H1 (cell line): ENCODE results near the gene PATJ. TPM values are rescaled to one million over a fixed set of nuclear protein-coding genes. Genes with fewer than 3 reads are reported as not detected.

Source experiments
- CTCF ChIA-PET: fragments of 300-600 bp; sonication (Branson Sonifier 250); formaldehyde crosslinking; loops from one replicate; lab custom pipeline; 2021; ENCODE audit not compliant: partially characterized antibody; lab: Charles Lee
- POLR2A ChIA-PET: fragments of 300-600 bp; sonication (Branson Sonifier 250); formaldehyde crosslinking; loops from one replicate; lab custom pipeline; 2021; ENCODE audit warnings: inconsistent platforms; ENCODE audit not compliant: partially characterized antibody; lab: Charles Lee
- DNase-seq, 2 experiments: peaks; one replicate each; pipeline versions ENCODE4 v3.0.0 to v3.0.0-alpha.2; 2010 to 2022; ENCODE audit warnings: low spot score in 2 of 2, low read depth in 1 of 2, mixed read lengths in 1 of 2
- FAIRE-seq: peaks from 2 replicates; lab custom pipeline; 2011; peaks lifted over from hg19 to GRCh38; lab: Jason Lieb, UNC
- H2AFZ ChIP-seq: 2 replicates; pipeline ENCODE4 v1.8.1; 2012; ENCODE audit warnings: low read length, inconsistent platforms
- H2AK5ac ChIP-seq: 2 replicates; pipeline ENCODE4 v1.6.1; 2013; ENCODE audit warnings: low read depth, low read length
- H2BK120ac ChIP-seq: replicated peaks from 2 replicates; pipeline ENCODE3; 2013; ENCODE audit warnings: low read depth, low read length, inconsistent platforms
- H2BK12ac ChIP-seq: 2 replicates; pipeline ENCODE4 v1.6.1; 2013; ENCODE audit warnings: low read depth, low read length
- H2BK15ac ChIP-seq: 2 replicates; pipeline ENCODE4 v1.6.1; 2013; ENCODE audit warnings: low read length
- H2BK20ac ChIP-seq: 2 replicates; pipeline ENCODE4 v1.6.1; 2013; ENCODE audit warnings: low read length
- H2BK5ac ChIP-seq: 2 replicates; pipeline ENCODE4 v1.6.1; 2013; ENCODE audit warnings: low read depth, low read length
- H3K14ac ChIP-seq: 2 replicates; pipeline ENCODE4 v1.6.1; 2013; ENCODE audit warnings: inconsistent platforms; ENCODE audit not compliant: insufficient read length
- H3K18ac ChIP-seq: 2 replicates; pipeline ENCODE4 v1.6.1; 2013; ENCODE audit warnings: low read length; ENCODE audit errors: extremely low read depth
- H3K23ac ChIP-seq: 2 replicates; pipeline ENCODE4 v1.6.1; 2013; ENCODE audit warnings: inconsistent platforms; ENCODE audit not compliant: insufficient read length
- H3K23me2 ChIP-seq: 2 replicates; pipeline ENCODE4 v1.6.1; 2013; ENCODE audit warnings: low read depth, low read length
- H3K27ac ChIP-seq: 2 replicates; pipeline ENCODE4 v1.6.1; 2011; ENCODE audit warnings: low read depth, low read length, inconsistent platforms
- H3K27me3 ChIP-seq, 4 experiments: replicated peaks in 1 of 4; 1 replicate in 1 of 4; 2 replicates in 3 of 4; pipeline versions ENCODE4 v1.6.1 to v1.8.1; 2011 to 2013; ENCODE audit warnings: low read length in 3 of 4, mild to moderate bottlenecking in 3 of 4, inconsistent platforms in 2 of 4, mixed read lengths in 2 of 4, moderate library complexity in 1 of 4; ENCODE audit not compliant: control insufficient read depth in 3 of 4, insufficient read depth in 3 of 4; ENCODE audit errors: extremely low read depth in 1 of 4
- H3K36me3 ChIP-seq, 4 experiments: 2 replicates each; pipeline versions ENCODE4 v1.6.1 to v1.8.1; 2011 to 2013; ENCODE audit warnings: mild to moderate bottlenecking in 4 of 4, low read length in 3 of 4, moderate library complexity in 2 of 4, control low read depth in 1 of 4, inconsistent platforms in 1 of 4; ENCODE audit not compliant: insufficient read depth in 4 of 4, control insufficient read depth in 2 of 4
- H3K4ac ChIP-seq: replicated peaks from 2 replicates; pipeline ENCODE3; 2013; ENCODE audit warnings: low read length, low read depth, mixed read lengths, inconsistent platforms; ENCODE audit not compliant: insufficient read length
- H3K4me1 ChIP-seq, 4 experiments: replicated peaks in 1 of 4; 1 replicate in 1 of 4; 2 replicates in 3 of 4; pipeline versions ENCODE4 v1.6.1 to v1.8.1; 2011 to 2013; ENCODE audit warnings: low read length in 3 of 4, inconsistent platforms in 2 of 4, mixed read lengths in 1 of 4; ENCODE audit not compliant: insufficient read depth in 4 of 4, control insufficient read depth in 3 of 4
- H3K4me2 ChIP-seq, 2 experiments: 2 replicates each; pipeline versions ENCODE4 v1.6.1 to v1.8.1; 2011 to 2013; ENCODE audit warnings: low read depth in 2 of 2, low read length in 2 of 2, control low read depth in 1 of 2, inconsistent platforms in 1 of 2, mild to moderate bottlenecking in 1 of 2; ENCODE audit not compliant: insufficient read depth in 1 of 2
- H3K4me3 ChIP-seq, 4 experiments: fragments of 200-600, 300-600 bp in 1 of 4; sonication (generic), shearing (Covaris generic), sonication (Bioruptor Twin) in 1 of 4; 2 replicates each; pipeline versions ENCODE4 v1.5.1 to v1.8.1; 2011 to 2016; ENCODE audit warnings: low read length in 4 of 4, low read depth in 3 of 4, control low read depth in 2 of 4, inconsistent platforms in 2 of 4, mild to moderate bottlenecking in 2 of 4, mixed read lengths in 1 of 4, moderate library complexity in 1 of 4; ENCODE audit not compliant: insufficient read depth in 2 of 4; ENCODE audit errors: extremely low read depth in 1 of 4
- H3K56ac ChIP-seq: replicated peaks from 2 replicates; pipeline ENCODE3; 2013; ENCODE audit warnings: low read depth, mild to moderate bottlenecking, mixed read lengths, low read length, inconsistent platforms; ENCODE audit not compliant: insufficient read length
- H3K79me1 ChIP-seq: 2 replicates; pipeline ENCODE4 v1.6.1; 2013; ENCODE audit warnings: low read depth, low read length, control low read depth
- H3K79me2 ChIP-seq, 2 experiments: 2 replicates each; pipeline versions ENCODE4 v1.6.1 to v1.8.1; 2012 to 2013; ENCODE audit warnings: low read length in 2 of 2, mild to moderate bottlenecking in 2 of 2, inconsistent platforms in 1 of 2; ENCODE audit not compliant: insufficient read depth in 2 of 2, control insufficient read depth in 1 of 2
- H3K9ac ChIP-seq, 4 experiments: replicated peaks in 1 of 4; 1 replicate in 1 of 4; 2 replicates in 3 of 4; pipeline versions ENCODE4 v1.6.1 to v1.8.1; 2011 to 2013; ENCODE audit warnings: low read depth in 3 of 4, low read length in 3 of 4, control low read depth in 2 of 4, mild to moderate bottlenecking in 2 of 4, moderate library complexity in 2 of 4, inconsistent platforms in 1 of 4; ENCODE audit errors: extremely low read depth in 1 of 4
- H3K9me3 ChIP-seq, 2 experiments: 2 replicates each; pipeline versions ENCODE4 v1.6.1 to v1.8.1; 2012 to 2013; ENCODE audit warnings: mild to moderate bottlenecking in 2 of 2, moderate library complexity in 2 of 2, control low read depth in 1 of 2, inconsistent platforms in 1 of 2, low read depth in 1 of 2, low read length in 1 of 2, mixed read lengths in 1 of 2; ENCODE audit not compliant: insufficient read depth in 2 of 2
- H4K20me1 ChIP-seq, 2 experiments: replicated peaks in 1 of 2; 2 replicates each; pipeline versions ENCODE3 to v1.8.1; 2011 to 2013; ENCODE audit warnings: inconsistent platforms in 2 of 2, low read length in 2 of 2, mild to moderate bottlenecking in 1 of 2; ENCODE audit not compliant: insufficient read depth in 2 of 2, control insufficient read depth in 1 of 2
- H4K5ac ChIP-seq: 2 replicates; pipeline ENCODE4 v1.6.1; 2013; ENCODE audit warnings: low read length, low read depth, mixed read lengths, inconsistent platforms; ENCODE audit not compliant: insufficient read length
- H4K8ac ChIP-seq: 2 replicates; pipeline ENCODE4 v1.8.0; 2013; ENCODE audit warnings: mild to moderate bottlenecking, moderate library complexity, low read length, inconsistent platforms; ENCODE audit not compliant: insufficient read depth; ENCODE audit errors: extremely low read depth
- H4K91ac ChIP-seq: replicated peaks from 2 replicates; pipeline ENCODE3; 2013; ENCODE audit warnings: low read length, mixed read lengths, inconsistent platforms; ENCODE audit not compliant: insufficient read length
- BRCA1 ChIP-seq: IDR thresholded peaks from 2 replicates; pipeline ENCODE4 v1.6.1; 2012; ENCODE audit warnings: low read depth, low read length, improper control_type of control experiment
- CBX5 ChIP-seq: fragments of 300-800, 300-1000 bp; sonication (generic); IDR thresholded peaks from 2 replicates; pipeline ENCODE4 v1.7.1; 2016; ENCODE audit warnings: antibody characterized with exemption, low read length, low read depth
- CREB1 ChIP-seq: IDR thresholded peaks from 2 replicates; pipeline ENCODE4 v1.6.1; 2012; ENCODE audit warnings: inconsistent platforms
- EP300 ChIP-seq, 2 experiments: IDR thresholded peaks; 1 replicate in 1 of 2; 2 replicates in 1 of 2; pipeline ENCODE4 v1.6.1; 2011 to 2012; ENCODE audit warnings: low read depth in 2 of 2, low read length in 2 of 2, mild to moderate bottlenecking in 2 of 2, borderline replicate concordance in 1 of 2, inconsistent platforms in 1 of 2, moderate library complexity in 1 of 2
- EZH2 ChIP-seq: fragments of 200-600 bp; sonication (generic); IDR thresholded peaks from 2 replicates; pipeline ENCODE4 v1.7.1; 2012; ENCODE audit warnings: low read depth, mild to moderate bottlenecking, moderate library complexity, low read length, inconsistent platforms; ENCODE audit not compliant: severe bottlenecking
- GTF2F1 ChIP-seq: IDR thresholded peaks from 2 replicates; pipeline ENCODE4 v1.6.1; 2012; ENCODE audit warnings: low read depth, low read length, improper control_type of control experiment, borderline replicate concordance
- NANOG ChIP-seq: IDR thresholded peaks from 2 replicates; pipeline ENCODE4 v1.6.1; 2011; ENCODE audit warnings: low read length, low read depth, mild to moderate bottlenecking, inconsistent platforms; ENCODE audit not compliant: insufficient read depth, poor library complexity, severe bottlenecking
- PHF8 ChIP-seq: fragments of 200-600 bp; sonication (generic); conservative IDR thresholded peaks from 2 replicates; pipeline ENCODE4 v1.7.1; 2012; ENCODE audit warnings: low read depth, mild to moderate bottlenecking, inconsistent platforms, low read length, moderate library complexity
- RFX5 ChIP-seq: IDR thresholded peaks from 2 replicates; pipeline ENCODE4 v1.6.1; 2011; ENCODE audit warnings: low read depth, low read length, improper control_type of control experiment, borderline replicate concordance
- SIN3A ChIP-seq, 2 experiments: IDR thresholded peaks in 1 of 2; conservative IDR thresholded peaks in 1 of 2; 2 replicates each; pipeline ENCODE4 v1.6.1; 2011 to 2012; ENCODE audit warnings: low read length in 2 of 2, improper control_type of control experiment in 1 of 2, low read depth in 1 of 2, mild to moderate bottlenecking in 1 of 2
- SIRT6 ChIP-seq: IDR thresholded peaks from one replicate; pipeline ENCODE4 v1.7.1; 2012; ENCODE audit warnings: low read length, inconsistent platforms
- SP4 ChIP-seq: IDR thresholded peaks from 2 replicates; pipeline ENCODE4 v1.6.1; 2012; ENCODE audit warnings: low read length, inconsistent platforms
- SUZ12 ChIP-seq: fragments of 200-600 bp; sonication (generic); IDR thresholded peaks from 2 replicates; pipeline ENCODE4 v1.6.1; 2012; ENCODE audit warnings: mild to moderate bottlenecking, inconsistent platforms, low read length, moderate library complexity, mixed read lengths
- WGBS, 2 experiments: shearing (Covaris generic) in 1 of 2; methylation state at CpG; one replicate each; pipeline versions ENCODE4 v1.1.6 to v1.1.7; 2013 to 2015; ENCODE audit warnings: low lambda C conversion rate in 2 of 2, mixed read lengths in 2 of 2, inconsistent platforms in 1 of 2, low coverage in 1 of 2, missing lambda C conversion rate in 1 of 2; ENCODE audit not compliant: insufficient replicate concordance in 2 of 2, insufficient coverage in 1 of 2, insufficient read length in 1 of 2; ENCODE audit errors: extremely low coverage in 1 of 2, missing lambda C conversion rate in 1 of 2; 5-methylcytosine and 5-hydroxymethylcytosine counted together
- polyA plus RNA-seq, 7 experiments: library from polyadenylated mRNA; depleted of rRNA in 3 of 7; stranded (reverse) in 5 of 7; unstranded in 2 of 7; fragments of >200 nt in 5 of 7; fragments of 200-250 nt in 2 of 7; gene quantifications; 1 replicate in 5 of 7; 2 replicates in 1 of 7; 4 replicates in 1 of 7; pipeline versions ENCODE4 v1.2.1 to v1.2.3, GENCODE V29; 2011 to 2013; ENCODE audit warnings: missing spikeins in 2 of 7, mixed read lengths in 2 of 7
- total RNA-seq: library from RNA; stranded (reverse); fragmentation: NEBNext Ultra II Directional; extraction: Animal tissue kit (Norgen Biotek cat#: 25700); gene quantifications from 2 replicates; pipeline ENCODE4 v1.2.1, GENCODE V29; 2021

PATJ gene
- total and polyA plus RNA-seq, 2 of the 8 experiments (the other 6 are each of a cell fraction or from before 2014, with no cell fraction given), result 8.2 to 55.6 TPM

DNA sequence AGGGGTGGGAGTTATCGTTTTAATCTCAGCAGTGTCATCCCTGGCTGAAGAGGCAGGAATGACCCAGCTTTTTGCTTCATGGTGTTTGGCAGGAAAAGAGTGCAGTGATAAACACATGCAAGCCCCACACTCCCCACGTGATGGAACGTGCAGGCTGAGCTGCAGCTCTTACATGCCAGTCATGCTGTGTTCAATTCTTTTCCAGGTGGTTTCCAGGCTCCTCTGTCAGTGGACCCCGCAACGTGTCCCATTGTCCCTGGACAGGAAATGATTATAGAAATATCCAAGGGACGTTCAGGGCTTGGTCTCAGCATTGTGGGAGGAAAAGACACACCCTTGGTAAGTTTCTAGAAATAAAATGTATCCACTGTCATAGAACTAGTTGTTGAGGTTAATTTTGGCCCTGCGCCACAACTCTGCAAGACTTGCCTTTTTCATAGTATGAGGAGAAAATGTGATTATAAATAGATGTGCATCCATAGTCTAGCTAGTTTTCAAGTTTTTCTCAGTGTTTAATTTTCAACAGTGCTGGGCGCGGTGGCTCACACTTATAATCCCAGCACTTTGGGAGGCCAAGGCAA, 342.1 kb downstream of the PATJ start:
- Histone ChIP-seq H3K27me3 (no peaks in the 10 kb centered on the region), H2BK12ac (no peak overlapping the region), H3K4me2 (no peak overlapping the region), H3K36me3 (peaks cover 0 to 6% (median 3%) of the 10 kb centered on the region in 4 experiments; a peak in 3 of 8 replicates), H3K4me1 (no peaks in the 10 kb centered on the region), H3K18ac (no peak overlapping the region), H2BK15ac (no peak overlapping the region), H3K9me3 (no peaks in the 10 kb centered on the region), H3K4ac (no peak overlapping the region), H3K56ac (no peak overlapping the region), H3K14ac (no peak overlapping the region), H4K5ac (no peak overlapping the region), H4K8ac (no peak overlapping the region), H3K4me3 (no peak overlapping the region), H4K20me1 (no peaks in the 10 kb centered on the region), H3K23ac (no peak overlapping the region), H3K9ac (no peak overlapping the region), H4K91ac (no peak overlapping the region), H2BK120ac (no peak overlapping the region), H2AFZ (no peak overlapping the region), H3K79me2 (no peaks in the 10 kb centered on the region), H2AK5ac (no peak overlapping the region), H3K23me2 (no peaks in the 10 kb centered on the region), H3K79me1 (no peaks in the 10 kb centered on the region), H2BK20ac (no peak overlapping the region), H2BK5ac (no peak overlapping the region), H3K27ac (no peak overlapping the region)
- no peak for FAIRE-seq
- POLR2A ChIA-PET, result no interaction called here
- 88% methylated on average over 9 of the region's 9 CpGs; no CpG with 5 or more reads in 1 of the 2 experiments for WGBS, 2 experiments
- CTCF ChIA-PET, result interaction anchor here (0.6 to 4.3 kb wide), 19 partner anchors 10 to 331 kb away, joined by 3 to 77 read pairs (median 6); no protein-coding TSS in a partner anchor
- TF ChIP-seq RFX5, result no peak
- no peak for TF ChIP-seq SIN3A (conservative IDR thresholded peaks at IDR 0.05 in 1 of 2, IDR thresholded peaks at IDR 0.05 in 1 of 2; ENCODE audit: low read depth in 1 of 2, low read length in 2 of 2)
- TF ChIP-seq GTF2F1, result no peak
- TF ChIP-seq EZH2, result no peak
- no peak for TF ChIP-seq SIRT6
- no peak for TF ChIP-seq BRCA1
- TF ChIP-seq PHF8, result no peak
- TF ChIP-seq SUZ12, result no peak
- TF ChIP-seq SP4, result no peak
- no peak for TF ChIP-seq EP300 (IDR thresholded peaks at IDR 0.05; ENCODE audit: borderline replicate concordance in 1 of 2, low read depth in 2 of 2, low read length in 2 of 2)
- no peak for TF ChIP-seq CREB1
- no peak for TF ChIP-seq NANOG
- TF ChIP-seq CBX5, result no peak
- DNase-seq, result no peak
